NCI-H2196 (cell line): Measurements from ENCODE around the gene UBE2I.
"Not testable (repeated sequence)": the region's sequence is repeated elsewhere in the genome, so short reads cannot be mapped to it uniquely, and the experiment has no call there.

ENCODE experiments used
- DNase-seq: peaks from one replicate; lab custom pipeline; 2025; ENCODE audit not compliant: unreplicated experiment; lab: John Stamatoyannopoulos, UW

UBE2I gene

DNA sequence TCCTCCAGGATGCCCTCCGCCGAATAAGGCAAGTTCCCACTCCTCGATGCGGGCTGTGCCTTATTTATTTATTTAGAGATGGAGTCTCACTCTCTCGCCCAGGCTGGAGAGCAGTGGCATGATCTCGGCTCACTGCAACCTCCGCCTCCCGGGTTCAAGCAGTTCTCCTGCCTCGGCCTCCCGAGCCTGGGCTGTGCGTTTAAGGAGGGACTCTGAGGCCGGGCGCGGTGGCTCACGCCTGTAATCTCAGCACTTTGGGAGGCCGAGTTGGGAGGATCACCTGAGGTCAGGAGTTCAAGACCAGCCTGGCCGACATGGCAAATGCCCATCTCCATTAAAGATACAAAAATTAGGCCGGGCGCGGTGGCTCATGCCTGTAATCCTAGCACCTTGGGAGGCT is 18.7 kb downstream of the UBE2I start:
- not testable (repeated sequence) for DNase-seq

DNA sequence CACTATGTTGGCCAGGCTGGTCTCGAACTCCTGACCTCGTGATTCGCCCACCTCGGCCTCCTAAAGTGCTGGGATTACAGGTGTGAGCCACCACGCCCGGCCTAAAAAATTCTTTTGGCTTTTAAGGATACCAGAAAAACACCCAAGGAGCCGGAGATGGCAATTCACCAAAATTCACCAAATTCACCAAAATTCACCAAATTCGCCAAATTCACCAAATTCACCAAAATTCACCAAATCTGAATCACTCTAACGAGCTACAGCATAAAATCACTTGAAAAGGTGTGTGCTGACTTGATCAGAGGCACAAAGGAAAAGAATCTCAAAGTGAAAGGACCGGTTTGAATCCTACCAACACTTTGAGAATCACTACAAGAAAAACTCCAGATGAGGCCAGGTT is 19.5 kb downstream of the UBE2I start:
- not testable (repeated sequence) for DNase-seq

GRCh38 chr16:1330260-1330914 is 21.0 kb downstream of the UBE2I start:
- no peak for DNase-seq

GRCh38 chr16:1330931-1331711 is 21.7 kb downstream of the UBE2I start:
- DNase-seq = no peak

GRCh38 chr16:1331712-1332617 is 22.5 kb downstream of the UBE2I start:
- peak; percentile 93 for DNase-seq

DNA sequence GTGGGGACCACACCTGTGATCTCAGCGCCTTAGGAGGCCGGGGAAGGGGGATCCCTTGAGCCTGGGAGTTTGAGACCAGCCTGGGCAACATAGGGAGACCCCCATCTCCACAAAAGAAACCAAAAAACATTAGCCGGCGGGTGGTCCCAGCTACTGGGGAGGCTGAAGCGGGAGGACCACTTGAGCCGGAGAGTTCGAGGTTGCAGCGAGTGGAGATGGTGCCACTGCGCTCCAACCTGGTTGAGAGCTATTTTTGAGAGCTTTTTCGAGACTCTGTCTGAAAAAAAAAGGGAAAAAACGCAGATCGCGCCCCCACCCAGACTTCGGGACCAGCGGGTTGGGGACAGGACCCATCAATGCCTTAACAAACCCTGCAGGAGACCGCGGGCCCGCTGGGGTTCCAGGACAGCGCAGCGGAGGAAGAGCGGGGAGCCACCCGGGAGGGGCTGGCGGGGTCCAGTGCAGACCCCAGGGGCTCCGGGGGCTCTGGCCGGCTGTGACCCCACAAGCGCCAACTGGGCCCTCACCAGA is 23.2 kb downstream of the UBE2I start:
- no peak for DNase-seq

GRCh38 chr16:1333149-1333812 is 23.8 kb downstream of the UBE2I start, which contains the start of gene BAIAP3:
Gene BAIAP3 (plus strand): TSS chr16:1333645. CDS start chr16:1338550, 4,905 bp downstream.
- peak; percentile 47 for DNase-seq

GRCh38 chr16:1333854-1334700 is 24.6 kb downstream of the UBE2I start:
- DNase-seq = no peak

DNA sequence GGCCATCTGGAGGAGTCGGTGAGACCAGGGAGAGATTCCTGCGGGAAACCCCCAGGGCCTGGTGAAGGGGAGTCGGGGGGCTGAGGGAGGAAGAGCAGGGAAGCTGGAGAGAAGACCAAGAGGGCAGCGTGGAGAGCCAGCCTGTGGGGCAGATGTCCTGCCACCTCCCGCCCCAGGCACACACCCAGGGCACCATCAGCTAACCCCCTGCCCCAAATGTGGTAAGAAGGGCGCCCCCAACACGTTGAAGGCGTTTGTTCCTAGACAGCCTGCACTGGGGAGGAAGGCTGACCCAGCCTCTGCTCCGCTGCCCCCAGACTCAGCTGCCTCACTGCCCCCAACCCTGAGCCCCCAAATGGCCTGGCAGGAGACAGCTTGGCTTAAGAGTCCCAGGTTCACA is 25.3 kb downstream of the UBE2I start:
- no peak for DNase-seq

DNA sequence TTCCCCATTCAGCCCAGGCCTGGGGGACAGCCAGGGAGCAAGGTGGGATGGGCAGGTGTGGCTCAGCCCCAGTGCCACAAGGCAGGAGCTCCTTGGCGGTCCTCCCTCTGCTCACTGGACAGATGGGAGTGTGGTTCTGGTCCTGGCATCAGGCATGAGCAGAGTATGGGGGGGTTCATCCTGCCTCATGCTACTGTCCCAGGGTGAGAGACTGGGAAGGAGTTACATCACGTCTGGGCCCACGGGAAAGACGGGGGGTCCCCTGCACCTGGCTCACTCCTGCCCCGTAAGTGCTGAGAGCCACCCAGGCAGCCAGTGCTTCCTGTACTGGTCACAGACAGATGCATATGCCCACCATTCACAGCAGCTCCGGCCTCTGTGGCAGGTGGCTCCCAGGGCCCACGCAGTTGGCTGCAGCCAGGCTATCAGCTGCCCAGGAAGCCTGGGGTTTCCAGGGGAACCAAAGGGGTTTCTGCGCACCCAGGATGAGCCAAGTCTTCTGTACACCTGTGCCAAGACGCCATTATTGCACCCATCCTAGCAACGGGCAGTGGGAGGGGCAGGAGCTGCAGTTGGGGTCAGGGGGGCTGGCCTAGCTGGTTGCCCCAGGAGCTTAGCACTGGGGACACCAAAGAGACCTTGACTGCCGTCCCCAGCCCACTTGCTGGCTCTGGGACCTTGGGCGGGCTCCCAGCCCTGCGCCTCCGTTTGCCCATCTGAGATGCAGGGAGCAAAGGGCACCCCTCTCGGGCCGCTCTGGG is 26.0 kb downstream of the UBE2I start:
- DNase-seq = peak; percentile 19

DNA sequence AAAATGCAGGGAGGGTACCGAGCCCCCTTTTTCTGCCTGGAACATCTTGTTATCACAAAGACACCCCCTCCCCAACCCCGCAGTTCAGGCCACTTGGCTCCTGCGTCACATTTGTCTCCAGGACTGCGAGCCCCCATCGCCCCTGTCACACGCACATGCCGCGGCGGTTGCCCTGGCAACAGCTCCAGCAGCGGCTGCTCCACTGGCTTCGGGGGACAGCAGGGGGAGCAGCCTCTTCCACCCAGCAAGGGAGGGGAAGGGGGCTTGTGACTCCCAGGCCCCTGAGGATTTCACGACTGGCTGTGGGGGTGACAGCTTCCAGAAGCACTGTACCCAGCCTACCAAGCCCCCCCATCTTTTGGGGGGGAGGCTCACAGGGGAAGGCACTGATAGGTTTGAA is 26.6 kb downstream of the UBE2I start:
- no peak for DNase-seq

DNA sequence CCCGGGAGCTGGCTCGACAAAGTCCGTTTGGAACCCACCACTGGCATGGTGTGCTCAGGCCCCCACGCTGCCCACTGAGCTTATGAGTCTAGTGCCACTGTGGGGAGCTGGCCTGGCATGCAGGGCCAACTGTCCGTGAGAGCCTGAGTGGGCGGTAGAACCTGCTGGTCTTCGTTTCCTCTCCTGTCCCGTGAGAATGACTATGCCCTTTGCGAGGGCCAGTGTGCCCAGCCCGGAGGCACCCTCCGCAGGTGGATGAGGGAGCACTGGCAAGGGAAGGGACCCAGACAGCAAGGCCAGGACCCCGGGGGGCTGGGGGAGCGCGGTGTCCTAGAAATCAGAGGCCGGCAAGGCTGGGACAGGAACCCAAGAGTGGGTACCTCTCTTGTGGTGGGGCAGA is 27.2 kb downstream of the UBE2I start:
- DNase-seq = no peak

- DNase-seq = no peak
Observed at GRCh38 chr16:1337486-1337885, 28.1 kb downstream of the UBE2I start.

GRCh38 chr16:1338119-1338730 is 28.8 kb downstream of the UBE2I start:
- DNase-seq = peak; percentile 28

GRCh38 chr16:1338855-1339675 is 29.6 kb downstream of the UBE2I start:
- DNase-seq = no peak

GRCh38 chr16:1340730-1341494 is 31.5 kb downstream of the UBE2I start:
- DNase-seq = no peak
